Trophoblast cell (in vitro differentiated cells and primary cell): ENCODE results near the gene ABLIM1.
A peak's percentile ranks its signal among the peaks of the same experiment; 100 is the strongest.

Source experiments
- DNase-seq, 2 donors: peaks; one replicate each; pipeline ENCODE4 v3.0.0-alpha.2; 2016
- H2AFZ ChIP-seq: 2 replicates; pipeline ENCODE4 v1.6.1; 2013; ENCODE audit warnings: low read length, moderate library complexity, mild to moderate bottlenecking; ENCODE audit not compliant: insufficient read depth, poor library complexity
- H2AK5ac ChIP-seq: 2 replicates; pipeline ENCODE4 v1.6.1; 2013; ENCODE audit warnings: mild to moderate bottlenecking, low read length
- H2BK120ac ChIP-seq: 2 replicates; pipeline ENCODE4 v1.6.1; 2013; ENCODE audit warnings: low read length, mild to moderate bottlenecking, moderate library complexity; ENCODE audit not compliant: insufficient read depth, poor library complexity
- H2BK12ac ChIP-seq: 2 replicates; pipeline ENCODE4 v1.6.1; 2013; ENCODE audit warnings: mild to moderate bottlenecking, low read length, moderate library complexity
- H2BK5ac ChIP-seq: 2 replicates; pipeline ENCODE4 v1.6.1; 2013; ENCODE audit warnings: low read length, low read depth, moderate library complexity, mild to moderate bottlenecking; ENCODE audit not compliant: poor library complexity
- H3K14ac ChIP-seq: 2 replicates; pipeline ENCODE4 v1.6.1; 2013; ENCODE audit warnings: mild to moderate bottlenecking, low read length
- H3K18ac ChIP-seq: 2 replicates; pipeline ENCODE4 v1.6.1; 2013; ENCODE audit warnings: mild to moderate bottlenecking, low read length
- H3K23ac ChIP-seq: 2 replicates; pipeline ENCODE4 v1.6.1; 2013; ENCODE audit warnings: low read length
- H3K27ac ChIP-seq: 2 replicates; pipeline ENCODE4 v1.5.1; 2013; ENCODE audit warnings: low read depth, mild to moderate bottlenecking, inconsistent platforms, low read length, moderate library complexity
- H3K27me3 ChIP-seq: 2 replicates; pipeline ENCODE4 v1.6.1; 2013; ENCODE audit warnings: inconsistent platforms, mild to moderate bottlenecking, low read length, moderate library complexity; ENCODE audit not compliant: insufficient read depth
- H3K36me3 ChIP-seq, 2 experiments: 1 replicate in 1 of 2; 2 replicates in 1 of 2; pipeline ENCODE4 v1.6.1; 2013; ENCODE audit warnings: low read length in 2 of 2, mild to moderate bottlenecking in 2 of 2, moderate library complexity in 1 of 2; ENCODE audit not compliant: insufficient read depth in 2 of 2, control insufficient read depth in 1 of 2
- H3K4ac ChIP-seq: 2 replicates; pipeline ENCODE4 v1.6.1; 2013; ENCODE audit warnings: low read depth, mild to moderate bottlenecking, low read length, moderate library complexity
- H3K4me1 ChIP-seq, 2 experiments: 1 replicate in 1 of 2; 2 replicates in 1 of 2; pipeline ENCODE4 v1.6.1; 2013; ENCODE audit warnings: low read length in 2 of 2, mild to moderate bottlenecking in 2 of 2, moderate library complexity in 1 of 2; ENCODE audit not compliant: insufficient read depth in 2 of 2, control insufficient read depth in 1 of 2
- H3K4me2 ChIP-seq: 2 replicates; pipeline ENCODE4 v1.6.1; 2013; ENCODE audit warnings: inconsistent platforms, mild to moderate bottlenecking, low read length, moderate library complexity
- H3K4me3 ChIP-seq: 2 replicates; pipeline ENCODE4 v1.5.1; 2013; ENCODE audit warnings: mild to moderate bottlenecking, low read depth, low read length, inconsistent platforms
- H3K79me1 ChIP-seq: one replicate; pipeline ENCODE4 v1.6.1; 2013; ENCODE audit warnings: low read length
- H3K79me2 ChIP-seq: 2 replicates; pipeline ENCODE4 v1.6.1; 2013; ENCODE audit warnings: low read length, mild to moderate bottlenecking; ENCODE audit not compliant: control insufficient read depth, insufficient read depth, poor library complexity
- H3K9ac ChIP-seq: 2 replicates; pipeline ENCODE4 v1.6.1; 2013; ENCODE audit warnings: mild to moderate bottlenecking, low read length
- H3K9me3 ChIP-seq: 2 replicates; pipeline ENCODE4 v1.6.1; 2013; ENCODE audit warnings: low read depth, mild to moderate bottlenecking, control low read depth, inconsistent platforms, low read length; ENCODE audit not compliant: insufficient read depth
- H4K12ac ChIP-seq: 2 replicates; pipeline ENCODE4 v1.6.1; 2013; ENCODE audit warnings: low read depth, mild to moderate bottlenecking, low read length, moderate library complexity
- H4K8ac ChIP-seq: 2 replicates; pipeline ENCODE4 v1.6.1; 2013; ENCODE audit warnings: low read depth, mild to moderate bottlenecking, low read length, moderate library complexity
- H4K91ac ChIP-seq: one replicate; pipeline ENCODE4 v1.6.1; 2013; ENCODE audit warnings: low read depth, mild to moderate bottlenecking, low read length, moderate library complexity
- WGBS: extraction: QIAGEN DNeasy Blood & Tissue Kit; methylation state at CpG from one replicate; pipeline ENCODE4 v1.1.7; 2013; ENCODE audit warnings: missing lambda C conversion rate; ENCODE audit not compliant: insufficient read length, insufficient coverage; ENCODE audit errors: extremely low coverage; 5-methylcytosine and 5-hydroxymethylcytosine counted together

ABLIM1 gene

DNA sequence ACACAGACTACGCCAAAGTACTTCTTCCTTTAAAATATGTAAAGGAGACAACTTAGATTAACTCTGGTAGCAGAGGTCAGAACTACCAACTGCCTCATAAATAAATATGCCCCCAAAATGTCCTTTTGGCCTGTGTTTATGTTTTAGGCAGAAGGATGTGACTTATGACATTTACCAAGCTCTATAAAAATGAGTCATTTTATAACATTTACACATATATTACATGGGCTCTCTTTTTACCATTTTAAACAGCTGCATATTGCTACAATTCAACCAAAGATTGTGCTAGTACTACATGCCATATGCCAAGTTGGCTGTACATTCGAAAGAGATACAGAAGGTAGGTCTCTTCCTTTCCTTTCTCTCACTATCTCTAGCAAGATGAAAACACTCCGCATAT, 12.4 kb downstream of the ABLIM1 start:
- Histone ChIP-seq H3K9ac (no peak overlapping the region), H3K4me2 (no peak overlapping the region), H3K79me1 (no peaks in the 10 kb centered on the region), H3K4me1 (peaks cover 0 to 2% of the 10 kb centered on the region in 2 experiments), H4K91ac (no peak overlapping the region), H3K9me3 (no peaks in the 10 kb centered on the region), H2BK5ac (no peak overlapping the region), H2AFZ (no peak overlapping the region), H4K8ac (no peak overlapping the region), H3K36me3 (no peaks in the 10 kb centered on the region), H3K27me3 (no peaks in the 10 kb centered on the region), H4K12ac (no peak overlapping the region), H2AK5ac (no peak overlapping the region), H3K14ac (no peak overlapping the region), H3K18ac (no peak overlapping the region), H3K79me2 (no peaks in the 10 kb centered on the region), H2BK120ac (no peak overlapping the region), H2BK12ac (no peak overlapping the region), H3K4me3 (no peak overlapping the region), H3K27ac (no peak overlapping the region), H3K4ac (no peak overlapping the region), H3K23ac (no peak overlapping the region)
- WGBS: no CpG with 5 or more reads among the region's 3 CpGs
- no peak for DNase-seq

DNA sequence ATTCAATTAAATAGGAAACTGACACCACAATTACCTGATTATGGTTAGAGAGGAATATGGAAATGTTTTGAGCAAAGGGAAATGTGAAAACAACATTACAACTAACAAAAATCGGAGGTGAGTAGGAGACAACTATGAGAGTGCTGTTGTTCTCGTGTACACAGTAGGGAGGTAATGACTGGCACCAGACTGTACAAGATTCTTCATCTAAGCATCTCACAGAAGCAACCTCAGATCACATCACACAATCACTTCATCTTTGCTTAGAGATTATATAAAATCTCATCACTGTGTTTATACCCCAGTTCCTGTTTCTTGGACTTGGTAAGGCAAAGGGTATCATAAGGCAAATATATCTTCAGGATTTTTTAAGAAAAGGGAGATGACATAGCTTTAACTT, 14.9 kb downstream of the ABLIM1 start:
- Histone ChIP-seq H2AFZ (no peak overlapping the region), H3K4me2 (no peak overlapping the region), H3K79me1 (no peaks in the 10 kb centered on the region), H3K27me3 (no peaks in the 10 kb centered on the region), H3K14ac (no peak overlapping the region), H3K79me2 (no peaks in the 10 kb centered on the region), H3K18ac (no peak overlapping the region), H4K8ac (no peak overlapping the region), H3K9ac (no peak overlapping the region), H2BK5ac (no peak overlapping the region), H4K12ac (no peak overlapping the region), H3K9me3 (no peaks in the 10 kb centered on the region), H2BK120ac (no peak overlapping the region), H3K27ac (no peak overlapping the region), H3K4me3 (no peak overlapping the region), H3K23ac (no peak overlapping the region), H3K36me3 (no peaks in the 10 kb centered on the region), H3K4ac (no peak overlapping the region), H2BK12ac (no peak overlapping the region), H2AK5ac (no peak overlapping the region), H3K4me1 (no peaks in the 10 kb centered on the region), H4K91ac (no peak overlapping the region)
- no CpG with 5 or more reads among the region's 2 CpGs for WGBS
- no peak for DNase-seq

DNA sequence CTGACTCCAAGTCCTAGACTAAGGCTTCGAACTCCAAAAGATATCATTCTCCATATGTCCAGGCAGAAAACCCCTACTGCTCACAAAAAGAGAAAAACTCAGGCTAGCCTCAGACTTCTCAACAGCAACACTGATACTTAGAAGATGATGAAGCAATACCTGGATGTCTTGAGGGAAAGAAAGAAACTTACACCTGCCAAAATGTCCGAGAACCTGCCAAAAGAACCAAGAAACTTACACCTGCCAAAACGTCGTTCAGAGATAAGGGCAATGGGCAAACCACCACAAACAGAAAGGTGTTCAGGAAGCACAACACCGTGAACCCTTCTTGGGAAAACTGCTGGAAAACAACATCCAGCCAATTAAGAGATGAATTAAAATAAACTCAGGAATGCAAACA, 15.3 kb downstream of the ABLIM1 start:
- no peak overlapping the region for H4K12ac ChIP-seq
- no peak overlapping the region for H3K23ac ChIP-seq
- H3K79me1 ChIP-seq: no peaks in the 10 kb centered on the region
- H2BK120ac ChIP-seq: no peak overlapping the region
- no peak overlapping the region for H3K4ac ChIP-seq
- no peak overlapping the region for H2AFZ ChIP-seq
- DNase-seq: no peak
- H2AK5ac ChIP-seq: no peak overlapping the region
- no peak overlapping the region for H3K9ac ChIP-seq
- H3K36me3 ChIP-seq: no peaks in the 10 kb centered on the region
- H3K27ac ChIP-seq: no peak overlapping the region
- H3K79me2 ChIP-seq: no peaks in the 10 kb centered on the region
- no CpG with 5 or more reads among the region's 5 CpGs for WGBS
- H3K9me3 ChIP-seq: no peaks in the 10 kb centered on the region
- H4K8ac ChIP-seq: no peak overlapping the region
- H3K4me1 ChIP-seq: no peaks in the 10 kb centered on the region
- no peak overlapping the region for H2BK5ac ChIP-seq
- no peaks in the 10 kb centered on the region for H3K27me3 ChIP-seq
- H3K4me3 ChIP-seq: no peak overlapping the region
- H4K91ac ChIP-seq: no peak overlapping the region
- H3K18ac ChIP-seq: no peak overlapping the region
- H3K4me2 ChIP-seq: no peak overlapping the region
- H2BK12ac ChIP-seq: no peak overlapping the region
- H3K14ac ChIP-seq: no peak overlapping the region

DNA sequence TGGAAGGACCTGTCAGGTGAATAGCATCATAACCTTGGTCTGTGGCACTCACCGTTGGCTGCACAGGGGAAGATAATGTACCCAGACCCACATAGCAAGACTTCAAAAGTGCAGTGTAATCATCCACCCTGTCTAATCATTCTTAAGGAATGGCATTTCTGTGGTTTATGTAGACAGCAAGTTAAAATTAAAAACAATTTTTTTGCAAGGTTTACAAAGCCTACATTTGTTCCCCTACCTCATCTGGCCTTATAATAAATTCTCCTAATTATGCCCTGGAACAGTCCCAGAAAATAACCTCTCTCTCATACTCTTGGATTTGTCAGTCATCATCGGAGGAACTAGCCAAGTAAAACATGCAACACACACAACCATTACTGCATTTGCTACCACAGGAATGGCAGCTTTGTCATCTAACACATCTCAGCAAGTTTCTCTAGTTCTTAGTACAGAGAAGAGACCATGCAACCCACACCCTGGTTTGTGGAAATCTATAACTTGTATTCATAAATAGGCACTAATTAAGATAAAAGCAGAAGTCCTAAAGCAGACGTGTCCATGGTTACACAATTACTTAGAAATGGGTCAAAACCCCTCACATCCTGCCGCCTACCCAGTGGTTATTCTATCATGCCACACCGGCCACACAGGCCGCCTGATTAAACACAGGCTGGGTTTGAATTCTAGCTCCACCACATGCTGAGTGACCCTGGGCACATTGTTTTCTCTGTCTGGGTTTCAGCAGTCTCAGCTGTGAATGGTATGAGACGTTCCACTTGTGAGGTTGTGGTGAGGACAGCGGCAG, 19.1 kb downstream of the ABLIM1 start:
- Histone ChIP-seq H3K9ac (no peak overlapping the region), H3K36me3 (no peaks in the 10 kb centered on the region), H3K79me2 (no peaks in the 10 kb centered on the region), H2BK12ac (no peak overlapping the region), H3K4me3 (no peak overlapping the region), H2BK120ac (no peak overlapping the region), H3K18ac (no peak overlapping the region), H2AFZ (no peak overlapping the region), H3K27ac (no peak overlapping the region), H4K8ac (no peak overlapping the region), H3K79me1 (peaks cover 5% of the 10 kb centered on the region), H2AK5ac (no peak overlapping the region), H2BK5ac (no peak overlapping the region), H3K4me2 (no peak overlapping the region), H3K9me3 (no peaks in the 10 kb centered on the region), H3K14ac (no peak overlapping the region), H3K4me1 (peaks cover 6 to 10% of the 10 kb centered on the region in 2 experiments), H3K27me3 (no peaks in the 10 kb centered on the region), H4K91ac (no peak overlapping the region), H4K12ac (no peak overlapping the region), H3K23ac (no peak overlapping the region), H3K4ac (no peak overlapping the region)
- WGBS: no CpG with 5 or more reads among the region's 8 CpGs
- peak in 1 of 2 donors; percentile 16 for DNase-seq
